Spleen (tissue), 7 donors: ENCODE data around the gene NUDT14.

ENCODE experiments used
- POLR2A ChIP-seq, 3 donors: fragments of 450-650 bp; IDR thresholded peaks; one replicate each; pipeline ENCODE4 v1.5.1; 2017; ENCODE audit warnings: antibody characterized with exemption in 3 of 3, mild to moderate bottlenecking in 1 of 3
- TF ChIP-seq, protein P1 (sequence below), 11 experiments: fragments of 200-600 bp in 7 of 11; fragments of 450-650 bp in 4 of 11; sonication (generic) in 4 of 11; IDR thresholded peaks in 8 of 11; conservative IDR thresholded peaks in 3 of 11; 1 replicate in 7 of 11; 2 replicates in 4 of 11; pipeline versions ENCODE4 v1.4.0 to v1.8.0; 2016 to 2021; ENCODE audit warnings: antibody characterized with exemption in 11 of 11, inconsistent platforms in 4 of 11, mild to moderate bottlenecking in 1 of 11
- donor health status: DM: no; HTN: no; CAD: no; lungs with moderate emphysema.
- donor health status: DM: no; HTN: no; CAD: no.
- donor health status: DM: no; HTN: no; CAD: no.

- TF ChIP-seq, protein P1, sequence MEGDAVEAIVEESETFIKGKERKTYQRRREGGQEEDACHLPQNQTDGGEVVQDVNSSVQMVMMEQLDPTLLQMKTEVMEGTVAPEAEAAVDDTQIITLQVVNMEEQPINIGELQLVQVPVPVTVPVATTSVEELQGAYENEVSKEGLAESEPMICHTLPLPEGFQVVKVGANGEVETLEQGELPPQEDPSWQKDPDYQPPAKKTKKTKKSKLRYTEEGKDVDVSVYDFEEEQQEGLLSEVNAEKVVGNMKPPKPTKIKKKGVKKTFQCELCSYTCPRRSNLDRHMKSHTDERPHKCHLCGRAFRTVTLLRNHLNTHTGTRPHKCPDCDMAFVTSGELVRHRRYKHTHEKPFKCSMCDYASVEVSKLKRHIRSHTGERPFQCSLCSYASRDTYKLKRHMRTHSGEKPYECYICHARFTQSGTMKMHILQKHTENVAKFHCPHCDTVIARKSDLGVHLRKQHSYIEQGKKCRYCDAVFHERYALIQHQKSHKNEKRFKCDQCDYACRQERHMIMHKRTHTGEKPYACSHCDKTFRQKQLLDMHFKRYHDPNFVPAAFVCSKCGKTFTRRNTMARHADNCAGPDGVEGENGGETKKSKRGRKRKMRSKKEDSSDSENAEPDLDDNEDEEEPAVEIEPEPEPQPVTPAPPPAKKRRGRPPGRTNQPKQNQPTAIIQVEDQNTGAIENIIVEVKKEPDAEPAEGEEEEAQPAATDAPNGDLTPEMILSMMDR (IDR thresholded peaks at IDR 0.05 in 8 of 11, conservative IDR thresholded peaks at IDR 0.05 in 3 of 11) = no peak
- TF ChIP-seq POLR2A (IDR thresholded peaks at IDR 0.05) = no peak
Observed at GRCh38 chr14:105200074-105200473, 19.0 kb upstream of the NUDT14 start.
